HFF-Myc (cell line): ENCODE data around the gene WDR27.

Source experiments
- DNase-seq: peaks from one replicate; pipeline ENCODE4 v3.0.0-alpha.2; 2011; ENCODE audit warnings: low read depth; ENCODE audit errors: extremely low read depth
- H3K4me3 ChIP-seq: replicated peaks from 2 replicates; pipeline ENCODE4 v1.5.1; 2011; ENCODE audit warnings: low read depth, mild to moderate bottlenecking, control low read depth, low read length
- TF ChIP-seq, protein P1 (sequence below): IDR thresholded peaks from 2 replicates; pipeline ENCODE4 v1.5.1; 2012; ENCODE audit warnings: mild to moderate bottlenecking, low read depth, low read length, control low read depth; ENCODE audit errors: missing control alignments

The WDR27 gene

DNA sequence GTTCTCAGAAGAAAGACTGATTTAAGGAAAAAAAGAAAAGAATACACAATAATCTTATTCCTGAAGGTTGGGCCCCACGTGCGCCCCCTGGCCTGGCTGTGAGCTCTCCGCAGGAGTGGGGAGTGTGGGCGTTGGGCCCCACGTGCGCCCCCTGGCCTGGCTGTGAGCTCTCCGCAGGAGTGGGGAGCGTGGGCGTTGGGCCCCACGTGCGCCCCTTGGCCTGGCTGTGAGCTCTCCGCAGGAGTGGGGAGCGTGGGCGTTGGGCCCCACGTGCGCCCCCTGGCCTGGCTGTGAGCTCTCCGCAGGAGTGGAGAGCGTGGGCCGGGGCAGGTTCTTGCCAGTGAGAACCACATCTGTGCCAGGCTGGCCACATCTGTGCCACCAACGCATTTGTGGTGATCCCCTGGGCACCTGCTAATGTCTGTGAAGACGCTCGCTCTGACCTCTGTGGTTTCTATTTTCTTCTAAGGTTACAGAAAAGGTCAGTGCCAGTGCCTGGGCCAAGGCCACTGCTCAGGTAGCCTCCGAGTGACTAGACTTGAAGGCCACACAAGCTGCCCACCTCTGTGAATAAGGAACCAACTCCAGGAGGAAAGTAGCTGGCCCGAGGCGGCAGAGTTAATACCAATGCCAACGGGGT lies 41.0 kb downstream of the WDR27 start:
- H3K4me3 ChIP-seq, result no peak overlapping the region
- TF ChIP-seq, protein P1, sequence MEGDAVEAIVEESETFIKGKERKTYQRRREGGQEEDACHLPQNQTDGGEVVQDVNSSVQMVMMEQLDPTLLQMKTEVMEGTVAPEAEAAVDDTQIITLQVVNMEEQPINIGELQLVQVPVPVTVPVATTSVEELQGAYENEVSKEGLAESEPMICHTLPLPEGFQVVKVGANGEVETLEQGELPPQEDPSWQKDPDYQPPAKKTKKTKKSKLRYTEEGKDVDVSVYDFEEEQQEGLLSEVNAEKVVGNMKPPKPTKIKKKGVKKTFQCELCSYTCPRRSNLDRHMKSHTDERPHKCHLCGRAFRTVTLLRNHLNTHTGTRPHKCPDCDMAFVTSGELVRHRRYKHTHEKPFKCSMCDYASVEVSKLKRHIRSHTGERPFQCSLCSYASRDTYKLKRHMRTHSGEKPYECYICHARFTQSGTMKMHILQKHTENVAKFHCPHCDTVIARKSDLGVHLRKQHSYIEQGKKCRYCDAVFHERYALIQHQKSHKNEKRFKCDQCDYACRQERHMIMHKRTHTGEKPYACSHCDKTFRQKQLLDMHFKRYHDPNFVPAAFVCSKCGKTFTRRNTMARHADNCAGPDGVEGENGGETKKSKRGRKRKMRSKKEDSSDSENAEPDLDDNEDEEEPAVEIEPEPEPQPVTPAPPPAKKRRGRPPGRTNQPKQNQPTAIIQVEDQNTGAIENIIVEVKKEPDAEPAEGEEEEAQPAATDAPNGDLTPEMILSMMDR, result no peak
- DNase-seq, result no peak

DNA sequence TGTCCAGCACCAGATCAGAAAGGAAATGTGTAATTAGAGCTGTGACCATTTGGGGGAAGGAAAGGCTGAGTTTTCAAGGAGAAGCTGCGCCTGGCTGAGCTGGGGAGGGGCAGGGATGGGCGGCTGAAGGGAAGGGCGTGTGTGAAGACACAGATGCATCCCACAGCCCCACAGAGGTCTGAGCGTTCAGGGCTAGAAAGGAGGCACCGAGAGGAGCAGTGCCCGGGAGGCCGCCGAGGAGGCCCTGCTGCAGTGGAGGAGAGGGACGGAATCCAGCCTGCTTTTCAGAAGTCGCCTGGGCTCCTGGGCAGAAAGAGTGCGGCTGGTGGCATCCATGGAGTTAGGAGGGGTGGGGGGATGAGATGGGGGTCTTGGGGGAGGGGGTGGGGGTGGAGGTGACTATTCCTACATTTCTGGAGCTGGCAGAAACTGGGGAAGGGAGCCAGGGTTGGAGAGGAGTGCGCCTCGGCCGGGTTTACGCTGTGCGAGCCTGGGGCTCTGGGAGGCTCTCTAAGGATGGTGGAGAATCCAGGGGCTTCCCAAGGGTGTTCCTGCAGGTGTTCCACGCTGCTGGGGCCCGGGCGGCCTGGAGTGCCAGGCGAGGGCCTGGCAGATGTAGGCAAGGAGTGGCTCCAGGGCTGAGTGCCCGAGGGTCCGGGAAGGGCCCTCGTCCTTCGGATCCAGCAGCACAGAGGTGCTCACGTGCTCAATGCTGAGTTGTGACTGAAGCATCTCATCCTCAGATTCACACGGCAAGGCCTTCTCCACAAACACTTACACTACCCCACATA lies 41.8 kb downstream of the WDR27 start:
- H3K4me3 ChIP-seq, result no peak overlapping the region
- TF ChIP-seq, protein P1, result no peak
- no peak for DNase-seq

DNA sequence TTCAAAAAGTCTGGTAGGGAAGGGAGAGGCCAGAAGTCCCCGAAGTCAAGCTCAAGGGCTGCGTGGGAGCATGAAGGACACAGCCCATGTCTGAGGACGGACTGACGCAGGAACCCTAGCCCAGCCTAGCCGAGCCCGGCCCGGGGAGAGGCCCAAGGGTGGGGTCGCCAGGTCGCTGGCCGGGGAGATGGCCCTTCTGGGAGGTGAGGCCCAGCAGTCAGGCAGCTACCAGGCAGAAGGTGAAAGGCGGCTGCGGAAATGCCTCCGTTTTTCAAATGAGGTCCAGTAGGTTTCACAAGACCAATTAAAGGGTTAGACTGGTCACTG lies 44.6 kb downstream of the WDR27 start:
- H3K4me3 ChIP-seq, result no peak overlapping the region
- TF ChIP-seq, protein P1, result no peak
- DNase-seq, result no peak

DNA sequence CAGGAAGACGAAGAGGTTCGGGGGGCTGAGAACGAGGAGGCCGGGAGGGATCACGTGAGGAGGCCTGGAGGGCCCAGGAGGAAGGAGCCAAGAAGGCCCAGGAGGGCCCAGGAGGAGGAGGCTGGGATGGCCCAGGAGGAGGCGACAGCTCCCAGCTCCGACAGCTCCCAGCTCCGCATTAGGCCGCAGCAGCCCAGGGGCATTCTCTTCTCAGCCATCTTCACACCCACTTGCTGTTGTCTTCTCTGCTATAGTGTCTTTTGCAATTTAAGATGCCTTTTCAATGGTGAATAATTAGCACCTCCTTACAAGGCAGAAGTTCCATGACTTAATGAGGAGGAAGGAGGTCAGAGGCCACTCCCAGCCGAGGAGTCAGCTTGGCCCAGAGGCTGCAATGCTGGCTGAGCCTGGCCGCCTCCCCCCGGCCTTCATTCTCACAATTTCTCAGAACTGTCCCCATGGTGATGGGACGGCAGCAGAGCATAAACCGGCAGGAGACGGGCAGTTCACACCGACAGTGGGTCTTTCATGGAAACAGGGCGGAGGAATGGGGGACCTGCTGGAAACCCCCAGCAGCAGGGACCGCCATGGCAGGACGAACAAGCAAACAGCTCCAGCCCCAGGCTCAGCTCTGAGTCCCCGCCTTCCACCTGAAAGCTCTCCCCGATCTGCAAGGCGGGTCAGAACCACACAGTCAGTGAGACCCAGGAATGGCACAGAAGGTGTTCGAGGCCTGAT lies 45.1 kb downstream of the WDR27 start:
- no peak for DNase-seq

DNA sequence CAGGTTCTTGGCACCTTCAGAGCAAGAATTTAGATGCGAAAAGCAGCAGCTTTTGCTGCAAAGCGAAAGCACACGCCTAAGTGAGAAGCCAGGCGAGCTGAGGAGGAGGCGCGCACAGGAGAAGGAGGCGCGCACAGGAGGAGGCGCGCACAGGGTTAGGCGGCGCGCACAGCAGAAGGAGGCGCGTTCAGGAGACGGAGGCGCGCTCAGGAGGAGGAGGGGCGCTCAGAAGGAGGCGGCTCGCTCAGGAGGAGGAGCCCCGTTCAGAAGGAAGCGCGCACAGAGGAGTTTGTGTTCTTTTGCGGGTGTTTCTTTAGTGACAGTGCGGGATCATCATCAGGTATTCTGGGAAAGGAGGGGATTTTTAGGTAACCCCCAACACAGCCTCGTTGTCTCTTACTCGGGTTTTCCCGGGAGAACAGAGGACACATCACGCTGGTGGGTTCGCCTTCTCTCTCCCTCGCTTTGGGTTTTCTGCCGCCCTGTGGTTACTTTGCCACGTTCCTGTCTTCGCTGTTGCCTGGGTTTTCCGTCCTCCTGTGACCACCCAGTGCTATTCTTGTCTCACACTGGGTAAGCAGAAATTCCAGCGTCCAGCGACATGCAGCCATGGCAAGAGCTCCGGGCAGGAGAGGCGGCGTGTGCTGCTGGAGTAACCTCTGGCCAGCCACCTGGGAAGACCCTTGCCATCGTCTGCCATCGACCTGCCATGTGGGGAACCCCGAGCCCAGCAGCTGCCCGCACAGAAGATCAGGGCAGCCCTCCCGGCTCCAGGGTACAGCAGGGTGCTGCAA lies 47.0 kb downstream of the WDR27 start:
- TF ChIP-seq, protein P1, result no peak
- H3K4me3 ChIP-seq, result no peak overlapping the region
- DNase-seq, result no peak

More for the DNA sequence above, 45.1 kb downstream of the WDR27 start:
- no peak overlapping the region for H3K4me3 ChIP-seq
- TF ChIP-seq, protein P1, result no peak

DNA sequence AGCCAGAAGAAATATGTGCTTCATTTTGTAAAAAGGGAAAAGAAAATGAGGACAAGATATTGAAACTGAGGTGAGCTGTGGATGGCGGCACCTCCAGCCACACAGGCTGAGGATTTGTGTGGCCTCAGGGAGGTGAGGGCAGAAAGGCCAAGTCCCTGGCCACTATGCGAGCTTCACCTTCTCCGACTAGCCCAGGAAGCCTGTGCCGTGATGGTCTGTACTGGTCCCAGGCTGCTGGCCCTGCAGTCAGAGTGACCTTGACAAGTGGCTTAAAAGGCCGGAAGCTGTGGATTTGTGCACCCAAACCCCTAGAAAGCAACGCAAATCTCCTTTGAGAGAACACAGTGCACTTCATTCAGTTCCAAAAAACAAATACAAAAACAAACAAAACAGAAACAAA lies 48.1 kb downstream of the WDR27 start:
- TF ChIP-seq, protein P1, result no peak
- DNase-seq, result no peak
- H3K4me3 ChIP-seq, result no peak overlapping the region
